Tibial nerve (tissue), 4 donors: ENCODE data around the gene CEP76. TPM values are rescaled to one million over a fixed set of nuclear protein-coding genes. Genes with fewer than 3 reads are reported as not detected.

ENCODE experiments used
- DNase-seq, 2 donors: peaks; one replicate each; pipeline ENCODE4 v3.0.0-alpha.2; 2019; ENCODE audit warnings: low spot score in 2 of 2
- H3K27ac ChIP-seq, 4 donors: fragments of 200-600 bp; sonication (generic) in 3 of 4; one replicate each; pipeline ENCODE4 v1.5.1; 2017 to 2019; ENCODE audit warnings: mild to moderate bottlenecking in 1 of 4
- H3K27me3 ChIP-seq, 2 donors: fragments of 200-600 bp; sonication (generic) in 1 of 2; one replicate each; pipeline versions ENCODE4 v1.5.1 to v1.6.0; 2017 to 2019
- H3K36me3 ChIP-seq, 3 donors: fragments of 200-600 bp; sonication (generic); one replicate each; pipeline ENCODE4 v1.5.1; 2018 to 2019
- H3K4me1 ChIP-seq, 4 donors: fragments of 200-600 bp; sonication (generic) in 3 of 4; one replicate each; pipeline ENCODE4 v1.5.1; 2017 to 2019
- H3K4me3 ChIP-seq, 4 donors: fragments of 200-600 bp; sonication (generic) in 3 of 4; one replicate each; pipeline ENCODE4 v1.5.1; 2017 to 2019; ENCODE audit warnings: mild to moderate bottlenecking in 1 of 4, moderate library complexity in 1 of 4
- H3K9me3 ChIP-seq, 4 donors: fragments of 200-600 bp; sonication (generic) in 3 of 4; one replicate each; pipeline ENCODE4 v1.5.1; 2017 to 2019
- CTCF ChIP-seq, 5 experiments: fragments of 200-600 bp in 3 of 5; fragments of 450-650 bp in 2 of 5; sonication (generic) in 3 of 5; IDR thresholded peaks; one replicate each; pipeline ENCODE4 v1.5.1; 2016 to 2019; ENCODE audit warnings: antibody characterized with exemption in 5 of 5, mild to moderate bottlenecking in 3 of 5, moderate library complexity in 2 of 5
- EP300 ChIP-seq, 2 donors: sonication (generic); formaldehyde crosslinking; IDR thresholded peaks; one replicate each; pipeline ENCODE4 v1.6.1; 2017; ENCODE audit warnings: antibody characterized with exemption in 2 of 2, mild to moderate bottlenecking in 1 of 2
- POLR2A ChIP-seq, 2 donors: fragments of 450-650 bp; IDR thresholded peaks; one replicate each; pipeline ENCODE4 v1.6.1; 2017; ENCODE audit warnings: antibody characterized with exemption in 2 of 2, mild to moderate bottlenecking in 2 of 2, moderate library complexity in 2 of 2
- WGBS, 2 donors: methylation state at CpG; one replicate each; pipeline ENCODE4 v1.1.5; 2018; 5-methylcytosine and 5-hydroxymethylcytosine counted together
- total RNA-seq, 4 donors: library from RNA; depleted of rRNA; stranded (reverse); fragments of >200 nt; gene quantifications; one replicate each; pipeline ENCODE4 v1.1.0, GENCODE V29; 2016

The CEP76 gene
- total RNA-seq, 4 donors from 2014 or later = 3.1 to 13.6 (median 9.8) TPM

- Histone ChIP-seq H3K4me1 (peaks cover 0 to 27% (median 0%) of the 10 kb centered on the region in 4 donors), H3K4me3 (no peak overlapping the region), H3K9me3 (no peaks in the 10 kb centered on the region), H3K27me3 (no peaks in the 10 kb centered on the region), H3K36me3 (peaks cover 0 to 5% (median 0%) of the 10 kb centered on the region in 3 donors), H3K27ac (no peak overlapping the region)
- DNase-seq = no peak
- WGBS, 2 donors = 59 to 76% methylated on average over 3 of the region's 3 CpGs
- TF ChIP-seq POLR2A (IDR thresholded peaks at IDR 0.05) (no peak), EP300 (IDR thresholded peaks at IDR 0.05) (no peak), CTCF (IDR thresholded peaks at IDR 0.05) (no peak)
Measured at GRCh38 chr18:12638644-12639124, 63.8 kb downstream of the CEP76 start.

GRCh38 chr18:12637901-12638643 is 64.5 kb downstream of the CEP76 start:
- DNase-seq = no peak
- Histone ChIP-seq H3K9me3 (no peaks in the 10 kb centered on the region), H3K36me3 (peaks cover 0 to 11% (median 0%) of the 10 kb centered on the region in 3 donors), H3K4me3 (no peak overlapping the region), H3K27ac (no peak overlapping the region), H3K4me1 (peaks cover 0 to 27% (median 0%) of the 10 kb centered on the region in 4 donors), H3K27me3 (no peaks in the 10 kb centered on the region)
- WGBS, 2 donors = 95 to 97% methylated on average over 4 of the region's 4 CpGs
- no peak for TF ChIP-seq CTCF (IDR thresholded peaks at IDR 0.05)
- no peak for TF ChIP-seq EP300 (IDR thresholded peaks at IDR 0.05)
- TF ChIP-seq POLR2A (IDR thresholded peaks at IDR 0.05) = no peak

GRCh38 chr18:12637393-12637792 is 65.1 kb downstream of the CEP76 start:
- no peak overlapping the region for H3K4me3 ChIP-seq
- no peaks in the 10 kb centered on the region for H3K9me3 ChIP-seq
- no peaks in the 10 kb centered on the region for H3K27me3 ChIP-seq
- peaks cover 0 to 25% (median 0%) of the 10 kb centered on the region in 4 donors for H3K4me1 ChIP-seq
- DNase-seq = no peak
- WGBS, 2 donors = 87% methylated on average over 3 of the region's 3 CpGs
- peaks cover 0 to 16% (median 0%) of the 10 kb centered on the region in 3 donors for H3K36me3 ChIP-seq
- TF ChIP-seq CTCF (IDR thresholded peaks at IDR 0.05) (no peak), EP300 (IDR thresholded peaks at IDR 0.05) (no peak), POLR2A (IDR thresholded peaks at IDR 0.05) (no peak)
- H3K27ac ChIP-seq = no peak overlapping the region

GRCh38 chr18:12631831-12632477 is 70.6 kb downstream of the CEP76 start:
- Histone ChIP-seq H3K27me3 (no peaks in the 10 kb centered on the region), H3K9me3 (no peaks in the 10 kb centered on the region), H3K4me3 (no peak overlapping the region), H3K27ac (no peak overlapping the region), H3K4me1 (no peaks in the 10 kb centered on the region), H3K36me3 (peaks cover 0 to 23% (median 0%) of the 10 kb centered on the region in 3 donors)
- no peak for TF ChIP-seq CTCF (IDR thresholded peaks at IDR 0.05)
- TF ChIP-seq EP300 (IDR thresholded peaks at IDR 0.05) = no peak
- no peak for TF ChIP-seq POLR2A (IDR thresholded peaks at IDR 0.05)
- no peak for DNase-seq
- 78 to 79% methylated on average over 6 of the region's 6 CpGs for WGBS, 2 donors

- Histone ChIP-seq H3K4me3 (no peak overlapping the region), H3K36me3 (peaks cover 0 to 23% (median 0%) of the 10 kb centered on the region in 3 donors), H3K9me3 (no peaks in the 10 kb centered on the region), H3K4me1 (no peaks in the 10 kb centered on the region), H3K27me3 (no peaks in the 10 kb centered on the region), H3K27ac (no peak overlapping the region)
- DNase-seq = no peak
- TF ChIP-seq CTCF (IDR thresholded peaks at IDR 0.05) (no peak), POLR2A (IDR thresholded peaks at IDR 0.05) (no peak), EP300 (IDR thresholded peaks at IDR 0.05) (no peak)
- 80 to 84% methylated on average over 7 of the region's 7 CpGs for WGBS, 2 donors
Measured at GRCh38 chr18:12630136-12630535, 72.4 kb downstream of the CEP76 start.
